Measurements from ENCODE around the gene WDFY2. TPM values are rescaled to one million over a fixed set of nuclear protein-coding genes. Genes with fewer than 3 reads are reported as not detected.

Gene WDFY2
- total and polyA plus RNA-seq, 10 of the 15 experiments (the other 5 are each of a cell fraction or from before 2014, with no cell fraction given), result 2.1 to 13.0 (median 8.1) TPM

DNA sequence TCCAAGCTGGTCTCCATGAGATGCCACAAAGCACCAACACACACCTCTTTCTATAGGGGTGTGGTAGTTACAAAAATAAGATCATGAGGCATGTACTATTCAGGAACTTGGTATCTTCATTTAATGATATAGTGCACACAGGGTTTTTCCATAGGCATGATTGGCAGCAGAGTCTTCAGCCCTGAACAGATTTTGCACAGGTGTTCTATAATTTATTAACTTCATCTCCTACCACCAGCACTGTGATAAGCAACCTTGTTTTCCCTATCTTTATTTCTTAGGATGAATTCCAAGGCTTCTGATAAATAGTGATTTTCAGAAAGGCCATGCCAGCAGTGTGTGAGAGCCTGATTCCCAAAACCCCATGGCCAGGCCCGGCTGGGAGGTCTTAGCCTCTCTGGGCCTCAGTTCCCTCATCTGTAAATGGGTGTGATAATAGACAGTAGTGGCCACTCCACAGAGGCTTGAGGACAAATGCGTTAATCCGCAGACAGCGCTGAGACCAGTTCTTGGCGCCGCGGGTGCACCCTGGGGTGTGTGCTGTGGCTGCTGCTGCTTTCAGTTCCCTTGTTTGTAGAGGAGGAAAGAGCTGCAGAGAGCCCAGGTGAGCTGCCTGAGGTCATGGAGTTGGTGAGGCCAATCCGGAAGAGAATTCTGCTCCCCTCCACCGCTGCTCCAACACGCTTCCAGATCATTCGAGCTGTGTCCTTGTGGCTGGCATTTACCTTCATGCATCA is 186.6 kb downstream of the WDFY2 start:
- Histone ChIP-seq H3K4me3 (no peak overlapping the region), H3K79me2 (ENCODE audit: control insufficient read depth, insufficient read depth, low read length) (no peaks in the 10 kb centered on the region), H3K9me3 (replicated peaks; ENCODE audit: control insufficient read depth, insufficient read depth, low read length) (no peaks in the 10 kb centered on the region), H3K4me1 (ENCODE audit: control insufficient read depth, insufficient read depth, low read length) (no peaks in the 10 kb centered on the region), H3K9ac (ENCODE audit: control insufficient read depth, insufficient read depth, low read length) (no peak overlapping the region), H4K20me1 (ENCODE audit: control insufficient read depth, insufficient read depth) (no peaks in the 10 kb centered on the region), H3K4me2 (ENCODE audit: control insufficient read depth, insufficient read depth) (no peak overlapping the region), H2AFZ (ENCODE audit: control insufficient read depth, low read depth, low read length) (no peak overlapping the region), H3K27ac (ENCODE audit: control insufficient read depth, insufficient read depth) (no peak overlapping the region), H3K36me3 (ENCODE audit: control insufficient read depth in 2 of 2, insufficient read depth in 2 of 2, low read length in 1 of 2) (no peaks in the 10 kb centered on the region), H3K27me3 (replicated peaks in 1 of 2; ENCODE audit: control insufficient read depth in 2 of 2, insufficient read depth in 2 of 2, low read length in 1 of 2) (no peaks in the 10 kb centered on the region)
- 99% methylated on average over 11 of the region's 11 CpGs for WGBS (ENCODE audit: insufficient coverage, insufficient replicate concordance, low lambda C conversion rate, missing lambda C conversion rate)
- TF ChIP-seq FOXM1 (IDR thresholded peaks at IDR 0.05; ENCODE audit: low read depth, low read length), result no peak
- TF ChIP-seq GABPA (IDR thresholded peaks at IDR 0.05; ENCODE audit: low read depth), result no peak
- TF ChIP-seq BCL11A (IDR thresholded peaks at IDR 0.05; ENCODE audit: low read depth, low read length), result no peak
- no peak for TF ChIP-seq KLF5 (IDR thresholded peaks at IDR 0.05; ENCODE audit: partially characterized antibody)
- TF ChIP-seq SPI1 (IDR thresholded peaks at IDR 0.05; ENCODE audit: borderline replicate concordance, insufficient read depth, low read depth, low read length), result peak; percentile 38; the same call in 1 of the 2 replicates
- TF ChIP-seq HDAC2 (IDR thresholded peaks at IDR 0.05), result no peak
- TF ChIP-seq, protein P1, sequence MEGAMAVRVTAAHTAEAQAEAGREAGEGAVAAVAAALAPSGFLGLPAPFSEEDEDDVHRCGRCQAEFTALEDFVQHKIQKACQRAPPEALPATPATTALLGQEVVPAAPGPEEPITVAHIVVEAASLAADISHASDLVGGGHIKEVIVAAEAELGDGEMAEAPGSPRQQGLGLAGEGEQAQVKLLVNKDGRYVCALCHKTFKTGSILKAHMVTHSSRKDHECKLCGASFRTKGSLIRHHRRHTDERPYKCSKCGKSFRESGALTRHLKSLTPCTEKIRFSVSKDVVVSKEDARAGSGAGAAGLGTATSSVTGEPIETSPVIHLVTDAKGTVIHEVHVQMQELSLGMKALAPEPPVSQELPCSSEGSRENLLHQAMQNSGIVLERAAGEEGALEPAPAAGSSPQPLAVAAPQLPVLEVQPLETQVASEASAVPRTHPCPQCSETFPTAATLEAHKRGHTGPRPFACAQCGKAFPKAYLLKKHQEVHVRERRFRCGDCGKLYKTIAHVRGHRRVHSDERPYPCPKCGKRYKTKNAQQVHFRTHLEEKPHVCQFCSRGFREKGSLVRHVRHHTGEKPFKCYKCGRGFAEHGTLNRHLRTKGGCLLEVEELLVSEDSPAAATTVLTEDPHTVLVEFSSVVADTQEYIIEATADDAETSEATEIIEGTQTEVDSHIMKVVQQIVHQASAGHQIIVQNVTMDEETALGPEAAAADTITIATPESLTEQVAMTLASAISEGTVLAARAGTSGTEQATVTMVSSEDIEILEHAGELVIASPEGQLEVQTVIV (IDR thresholded peaks at IDR 0.05; ENCODE audit: borderline replicate concordance, partially characterized antibody), result no peak
- TF ChIP-seq, protein P2, sequence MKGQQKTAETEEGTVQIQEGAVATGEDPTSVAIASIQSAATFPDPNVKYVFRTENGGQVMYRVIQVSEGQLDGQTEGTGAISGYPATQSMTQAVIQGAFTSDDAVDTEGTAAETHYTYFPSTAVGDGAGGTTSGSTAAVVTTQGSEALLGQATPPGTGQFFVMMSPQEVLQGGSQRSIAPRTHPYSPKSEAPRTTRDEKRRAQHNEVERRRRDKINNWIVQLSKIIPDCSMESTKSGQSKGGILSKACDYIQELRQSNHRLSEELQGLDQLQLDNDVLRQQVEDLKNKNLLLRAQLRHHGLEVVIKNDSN (IDR thresholded peaks at IDR 0.05; ENCODE audit: borderline replicate concordance, extremely low read length, insufficient read depth, low read depth, low read length), result no peak
- no peak for TF ChIP-seq SP1 (IDR thresholded peaks at IDR 0.05; ENCODE audit: low read depth, low read length)
- no peak for TF ChIP-seq NR2C2 (IDR thresholded peaks at IDR 0.05; ENCODE audit: borderline replicate concordance, control insufficient read depth, insufficient read length, low read depth)
- no peak for TF ChIP-seq ATF3 (IDR thresholded peaks at IDR 0.05; ENCODE audit: borderline replicate concordance, extremely low read depth, low read depth, low read length)
- no peak for TF ChIP-seq NR2C1 (IDR thresholded peaks at IDR 0.05)
- peak; percentile 94 for TF ChIP-seq ZBTB33 (IDR thresholded peaks at IDR 0.05)
- no peak for TF ChIP-seq NFYA (IDR thresholded peaks at IDR 0.05; ENCODE audit: borderline replicate concordance, low read depth, low read length)
- TF ChIP-seq EZH2 (IDR thresholded peaks at IDR 0.05; ENCODE audit: borderline replicate concordance, control insufficient read depth, low read depth, low read length), result no peak
- no peak for TF ChIP-seq ATF7 (IDR thresholded peaks at IDR 0.05; ENCODE audit: low read depth)
- intact Hi-C loops (cut with micrococcal nuclease; ENCODE audit: unreplicated experiment), result no loop called here
- DNase-seq (ENCODE audit: low read depth, low spot score), result no peak
- POLR2A ChIA-PET, result no interaction called here
- RAD21 ChIA-PET (ENCODE audit: unreplicated experiment), result interaction anchor here (1.3 kb wide), 1 partner anchor 27 kb away, joined by 3 read pairs; no protein-coding TSS in a partner anchor
- no peak for FAIRE-seq
- ATAC-seq, result peak; percentile 46
- BruUV-seq (replicated peaks), result no TSS peak
- CTCF ChIA-PET, result interaction anchor here (1.2 to 1.3 kb wide), 2 partner anchors 9 to 23 kb away, joined by 3 read pairs; no protein-coding TSS in a partner anchor
- SMC1A ChIA-PET (ENCODE audit: uncharacterized antibody, unreplicated experiment), result interaction anchor here (1.1 to 1.5 kb wide), 4 partner anchors 14 to 326 kb away, joined by 3 to 4 read pairs (median 4); no protein-coding TSS in a partner anchor
- in situ Hi-C loops (cut with MboI), result no loop called here

Data from GM12878 (cell line).